Stimulated activated CD8-positive, alpha-beta memory T cell treated with anti-CD3 and anti-CD28 coated beads, Interleukin-15, amount 100 ng/mL, for 24 hours (primary cell): Measurements from ENCODE around the gene MAP7.
"Not testable (repeated sequence)": the region's sequence is repeated elsewhere in the genome, so short reads cannot be mapped to it uniquely, and the experiment has no call there.

Source experiments
- DNase-seq: peaks from one replicate; pipeline ENCODE4 v3.0.0-alpha.2; 2020; ENCODE audit warnings: low read depth

MAP7 gene

GRCh38 chr6:136421537-136422158 is 128.6 kb downstream of the MAP7 start:
- no peak for DNase-seq

GRCh38 chr6:136420853-136421252 is 129.4 kb downstream of the MAP7 start:
- no peak for DNase-seq

GRCh38 chr6:136415351-136416007 is 134.7 kb downstream of the MAP7 start:
- DNase-seq = no peak

GRCh38 chr6:136412410-136412809 is 137.8 kb downstream of the MAP7 start:
- no peak for DNase-seq

GRCh38 chr6:136411453-136412354 is 138.5 kb downstream of the MAP7 start:
- no peak for DNase-seq

GRCh38 chr6:136411025-136411325 is 139.2 kb downstream of the MAP7 start:
- DNase-seq = no peak

GRCh38 chr6:136410201-136411024 is 139.8 kb downstream of the MAP7 start:
- DNase-seq = no peak

- DNase-seq = no peak
Measured at GRCh38 chr6:136409597-136409996, 140.6 kb downstream of the MAP7 start.

- no peak for DNase-seq
Measured at GRCh38 chr6:136408204-136408603, 142.0 kb downstream of the MAP7 start.

- DNase-seq = no peak
Measured at GRCh38 chr6:136405420-136406029, 144.7 kb downstream of the MAP7 start.

GRCh38 chr6:136404627-136405419 is 145.4 kb downstream of the MAP7 start:
- no peak for DNase-seq

GRCh38 chr6:136404007-136404406 is 146.2 kb downstream of the MAP7 start:
- no peak for DNase-seq

- DNase-seq = no peak
Measured at GRCh38 chr6:136403110-136403980, 146.9 kb downstream of the MAP7 start.

- DNase-seq = no peak
Measured at GRCh38 chr6:136401749-136402148, 148.5 kb downstream of the MAP7 start.

GRCh38 chr6:136401236-136401635 is 149.0 kb downstream of the MAP7 start:
- DNase-seq = not testable (repeated sequence)

GRCh38 chr6:136398453-136398852 is 151.8 kb downstream of the MAP7 start:
- DNase-seq = no peak

- DNase-seq = no peak
Measured at GRCh38 chr6:136396908-136397307, 153.3 kb downstream of the MAP7 start.

GRCh38 chr6:136390959-136391358 is 159.3 kb downstream of the MAP7 start:
- not testable (repeated sequence) for DNase-seq

- DNase-seq = no peak
Measured at GRCh38 chr6:136387316-136387715, 162.9 kb downstream of the MAP7 start.
